Sigmoid colon (tissue), 7 donors: ENCODE results near the gene ATP1B1. TPM values are rescaled to one million over a fixed set of nuclear protein-coding genes. Genes with fewer than 3 reads are reported as not detected.
A peak's percentile ranks its signal among the peaks of the same experiment; 100 is the strongest.

Experiments used
- DNase-seq: peaks from one replicate; pipeline ENCODE4 v3.0.0-alpha.2; 2019
- H3K27ac ChIP-seq, 4 donors: fragments of 200-600 bp; sonication (generic); one replicate each; pipeline ENCODE4 v1.5.1; 2016 to 2019; ENCODE audit warnings: mild to moderate bottlenecking in 1 of 4
- H3K27me3 ChIP-seq, 3 donors: fragments of 200-600 bp; sonication (generic); one replicate each; pipeline ENCODE4 v1.5.1; 2019; ENCODE audit warnings: mild to moderate bottlenecking in 1 of 3
- H3K36me3 ChIP-seq, 4 donors: fragments of 200-600 bp; sonication (generic); one replicate each; pipeline ENCODE4 v1.5.1; 2016 to 2019
- H3K4me1 ChIP-seq, 4 donors: fragments of 200-600 bp; sonication (generic); one replicate each; pipeline ENCODE4 v1.5.1; 2017 to 2019
- H3K4me3 ChIP-seq, 4 donors: fragments of 200-600 bp; sonication (generic); one replicate each; pipeline ENCODE4 v1.5.1; 2017 to 2019; ENCODE audit warnings: mild to moderate bottlenecking in 2 of 4, moderate library complexity in 1 of 4
- H3K9me3 ChIP-seq, 4 donors: fragments of 200-600 bp in 3 of 4; sonication (generic) in 3 of 4; one replicate each; pipeline versions ENCODE4 v1.5.1 to v1.6.1; 2013 to 2019
- EP300 ChIP-seq, 4 donors: sonication (generic); formaldehyde crosslinking; IDR thresholded peaks; one replicate each; pipeline ENCODE4 v1.6.1; 2017; ENCODE audit warnings: antibody characterized with exemption in 4 of 4
- POLR2A ChIP-seq, 2 donors: fragments of 450-650 bp; IDR thresholded peaks; one replicate each; pipeline ENCODE4 v1.6.1; 2016; ENCODE audit warnings: antibody characterized with exemption in 2 of 2, mild to moderate bottlenecking in 2 of 2, moderate library complexity in 2 of 2
- POLR2AphosphoS5 ChIP-seq, 4 donors: sonication (generic); formaldehyde crosslinking; IDR thresholded peaks; one replicate each; pipeline ENCODE4 v1.6.1; 2017; ENCODE audit warnings: antibody characterized with exemption in 4 of 4
- WGBS, 2 donors: extraction: QIAGEN DNeasy Blood & Tissue Kit; methylation state at CpG; one replicate each; pipeline ENCODE4 v1.1.7; 2013; 5-methylcytosine and 5-hydroxymethylcytosine counted together
- intact Hi-C: fragments of 100-400 bp; cut with DNase I; formaldehyde crosslinking; loops from one replicate; pipeline ENCODE4 v1.15.1; 2023
- polyA plus RNA-seq, 3 donors: library from polyadenylated mRNA; stranded (reverse); fragments of 200-250 nt; gene quantifications; one replicate each; pipeline ENCODE4 v1.2.3, GENCODE V29; 2013
- total RNA-seq, 4 donors: library from RNA; depleted of rRNA; stranded (reverse); fragments of >200 nt; gene quantifications; one replicate each; pipeline ENCODE4 v1.1.0, GENCODE V29; 2016
- TF ChIP-seq, protein P1 (sequence below), 4 experiments: fragments of 450-650 bp in 3 of 4; fragments of 200-600 bp in 1 of 4; IDR thresholded peaks; one replicate each; pipeline ENCODE4 v1.5.1; 2016 to 2019; ENCODE audit warnings: antibody characterized with exemption in 4 of 4, mild to moderate bottlenecking in 3 of 4, moderate library complexity in 2 of 4
- donor health status: healthy with polysubstance abuse.
- donor health status: Bipolar disorder and iron deficiency.
- donor health status: healthy.

The ATP1B1 gene
- total and polyA plus RNA-seq, 7 donors, result 54.7 to 259 (median 102) TPM

DNA sequence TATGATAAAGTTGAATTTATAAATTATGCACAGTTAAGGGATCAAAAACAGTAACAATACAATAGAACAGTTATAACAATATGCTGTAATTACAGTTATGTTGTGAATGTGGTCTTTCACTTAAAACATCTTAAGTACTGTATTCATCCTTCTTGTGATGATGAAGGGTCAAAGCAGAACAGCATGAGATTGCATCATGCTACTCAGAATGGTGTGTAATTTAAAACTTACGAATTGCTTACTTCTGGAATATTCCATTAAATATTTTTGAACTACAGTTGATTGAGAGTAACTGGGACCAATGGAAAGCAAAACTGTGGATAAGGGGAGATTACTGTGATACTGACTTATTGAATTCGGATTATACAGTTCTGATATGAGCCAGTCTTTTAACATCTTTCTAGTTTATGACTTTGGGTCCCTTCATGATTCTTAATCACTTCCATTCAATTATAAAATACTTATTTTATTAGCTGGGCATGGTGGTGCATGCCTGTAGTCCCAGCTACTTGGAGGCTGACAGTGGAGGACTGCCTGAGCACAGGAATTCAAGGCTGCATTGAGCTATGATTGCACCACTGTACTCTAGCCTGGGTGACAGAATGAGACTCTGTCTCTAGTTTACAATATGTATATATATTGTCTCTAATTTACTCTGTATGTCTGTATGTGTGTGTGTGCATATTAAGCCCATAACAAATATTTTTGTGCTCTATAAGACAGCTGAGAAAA is 43.2 kb downstream of the ATP1B1 start:
- Histone ChIP-seq H3K27me3 (no peaks in the 10 kb centered on the region), H3K9me3 (no peaks in the 10 kb centered on the region), H3K4me3 (no peak overlapping the region), H3K27ac (no peak overlapping the region), H3K36me3 (no peaks in the 10 kb centered on the region), H3K4me1 (peaks cover 0 to 4% (median 0%) of the 10 kb centered on the region in 4 donors)
- intact Hi-C loops, result no loop called here
- WGBS, 2 donors, result 71 to 89% methylated on average over 2 of the region's 2 CpGs
- TF ChIP-seq POLR2A (IDR thresholded peaks at IDR 0.05), result no peak
- TF ChIP-seq, protein P1, sequence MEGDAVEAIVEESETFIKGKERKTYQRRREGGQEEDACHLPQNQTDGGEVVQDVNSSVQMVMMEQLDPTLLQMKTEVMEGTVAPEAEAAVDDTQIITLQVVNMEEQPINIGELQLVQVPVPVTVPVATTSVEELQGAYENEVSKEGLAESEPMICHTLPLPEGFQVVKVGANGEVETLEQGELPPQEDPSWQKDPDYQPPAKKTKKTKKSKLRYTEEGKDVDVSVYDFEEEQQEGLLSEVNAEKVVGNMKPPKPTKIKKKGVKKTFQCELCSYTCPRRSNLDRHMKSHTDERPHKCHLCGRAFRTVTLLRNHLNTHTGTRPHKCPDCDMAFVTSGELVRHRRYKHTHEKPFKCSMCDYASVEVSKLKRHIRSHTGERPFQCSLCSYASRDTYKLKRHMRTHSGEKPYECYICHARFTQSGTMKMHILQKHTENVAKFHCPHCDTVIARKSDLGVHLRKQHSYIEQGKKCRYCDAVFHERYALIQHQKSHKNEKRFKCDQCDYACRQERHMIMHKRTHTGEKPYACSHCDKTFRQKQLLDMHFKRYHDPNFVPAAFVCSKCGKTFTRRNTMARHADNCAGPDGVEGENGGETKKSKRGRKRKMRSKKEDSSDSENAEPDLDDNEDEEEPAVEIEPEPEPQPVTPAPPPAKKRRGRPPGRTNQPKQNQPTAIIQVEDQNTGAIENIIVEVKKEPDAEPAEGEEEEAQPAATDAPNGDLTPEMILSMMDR (IDR thresholded peaks at IDR 0.05), result no peak
- no peak for TF ChIP-seq EP300 (IDR thresholded peaks at IDR 0.05)
- no peak for TF ChIP-seq POLR2AphosphoS5 (IDR thresholded peaks at IDR 0.05)
- DNase-seq, result no peak

DNA sequence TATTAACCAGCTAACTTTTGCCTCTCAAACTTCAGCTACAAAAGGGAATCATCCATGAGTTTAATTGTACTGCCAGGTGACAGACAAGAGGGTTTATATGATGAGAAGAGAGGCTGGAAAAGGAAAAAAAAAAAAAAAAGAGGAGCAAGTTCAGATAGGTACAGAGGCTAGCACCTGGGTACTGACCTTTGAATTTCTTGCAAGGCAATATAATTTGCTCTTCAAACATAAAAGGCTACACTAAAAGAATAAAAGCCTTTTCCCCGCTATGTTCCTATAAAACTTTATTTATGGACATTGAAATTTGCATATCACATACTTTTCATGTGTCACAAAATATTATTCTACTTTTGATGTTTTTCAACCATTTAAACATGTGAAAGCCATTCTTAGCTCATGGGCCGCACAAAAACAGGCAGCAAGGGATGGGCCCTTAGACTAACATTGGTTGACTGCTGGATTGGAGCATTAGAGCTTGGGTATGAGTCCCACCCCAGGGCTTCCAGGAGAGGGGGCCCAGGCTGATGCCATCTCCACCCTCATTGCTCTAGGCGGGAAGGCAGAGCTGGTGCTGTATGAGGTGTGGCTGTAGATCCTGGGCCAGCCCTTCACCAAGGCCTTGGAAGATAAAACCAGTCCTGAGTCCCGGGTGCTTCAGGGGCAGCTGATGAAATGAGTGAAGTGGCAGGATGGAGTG is 44.3 kb downstream of the ATP1B1 start:
- no peak overlapping the region for H3K4me3 ChIP-seq
- no peaks in the 10 kb centered on the region for H3K27me3 ChIP-seq
- H3K36me3 ChIP-seq, result no peaks in the 10 kb centered on the region
- H3K9me3 ChIP-seq, result no peaks in the 10 kb centered on the region
- 19 to 68% methylated on average over 4 of the region's 4 CpGs for WGBS, 2 donors
- H3K4me1 ChIP-seq, result peaks cover 0 to 6% (median 2%) of the 10 kb centered on the region in 4 donors
- no peak for DNase-seq
- intact Hi-C loops, result no loop called here
- H3K27ac ChIP-seq, result no peak overlapping the region
- TF ChIP-seq POLR2AphosphoS5 (IDR thresholded peaks at IDR 0.05) (no peak), POLR2A (IDR thresholded peaks at IDR 0.05) (no peak), EP300 (IDR thresholded peaks at IDR 0.05) (no peak)
- TF ChIP-seq, protein P1 (IDR thresholded peaks at IDR 0.05), result no peak

DNA sequence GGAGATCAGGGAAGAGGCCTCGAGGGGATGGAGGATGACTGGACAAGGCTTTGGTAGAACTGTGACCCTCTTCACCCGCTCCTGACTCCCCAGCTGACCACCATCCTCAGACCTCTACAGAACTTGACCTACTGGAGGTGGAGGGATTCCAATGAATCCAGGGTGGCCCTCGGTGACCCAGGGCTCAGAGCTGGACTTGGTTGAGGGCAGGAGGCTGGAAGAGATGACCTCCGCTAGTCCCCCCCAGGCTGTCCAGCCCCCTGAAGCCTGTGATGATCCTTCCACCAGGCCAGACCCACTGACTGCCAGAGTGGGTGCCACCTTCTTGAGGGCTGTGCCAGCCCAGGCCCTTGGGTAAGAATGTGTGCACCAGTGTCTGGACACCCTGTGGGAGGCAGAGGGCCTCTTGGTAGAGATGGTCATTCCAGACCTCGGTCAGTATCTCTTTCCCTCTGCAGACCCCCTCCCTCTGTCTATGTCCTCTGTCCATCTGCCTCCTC is 44.9 kb downstream of the ATP1B1 start:
- H3K27ac ChIP-seq, result no peak overlapping the region

DNA sequence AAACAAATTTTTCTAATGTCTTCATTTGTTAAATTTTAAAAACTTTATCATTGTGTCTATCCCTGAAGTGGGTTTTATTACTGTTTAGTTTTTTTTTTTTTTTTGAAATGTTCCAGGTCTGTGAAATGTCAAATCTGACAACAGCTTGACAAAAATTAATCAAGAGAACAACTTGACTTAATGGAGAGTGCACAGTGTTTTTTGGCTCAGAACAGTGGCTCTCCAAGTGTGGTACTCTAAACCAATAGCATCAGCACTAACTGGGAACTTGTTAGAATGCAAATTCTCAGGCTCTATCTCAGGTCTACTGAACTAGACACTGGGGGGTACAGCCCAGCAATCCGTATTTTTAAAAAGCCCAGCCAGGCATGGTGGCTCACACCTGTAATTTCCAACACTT is 49.2 kb downstream of the ATP1B1 start:
- intact Hi-C loops, result no loop called here
- 87 to 90% methylated on average over 1 of the region's 1 CpG for WGBS, 2 donors
- no peak overlapping the region for H3K4me3 ChIP-seq
- DNase-seq, result no peak
- H3K27ac ChIP-seq, result peak overlapping the region in 1 of 4 donors; percentile 38
- H3K9me3 ChIP-seq, result no peaks in the 10 kb centered on the region
- no peak for TF ChIP-seq EP300 (IDR thresholded peaks at IDR 0.05)
- peak; percentile 45 to 75 (median 62) for TF ChIP-seq POLR2AphosphoS5 (IDR thresholded peaks at IDR 0.05)
- H3K4me1 ChIP-seq, result peaks cover 0 to 28% (median 16%) of the 10 kb centered on the region in 4 donors
- no peaks in the 10 kb centered on the region for H3K27me3 ChIP-seq
- H3K36me3 ChIP-seq, result no peaks in the 10 kb centered on the region

More for the DNA sequence above, 44.9 kb downstream of the ATP1B1 start:
- no peak for TF ChIP-seq EP300 (IDR thresholded peaks at IDR 0.05)
- peaks cover 0 to 12% (median 2%) of the 10 kb centered on the region in 4 donors for H3K4me1 ChIP-seq
- intact Hi-C loops, result no loop called here
- no peaks in the 10 kb centered on the region for H3K27me3 ChIP-seq
- H3K4me3 ChIP-seq, result no peak overlapping the region
- H3K36me3 ChIP-seq, result no peaks in the 10 kb centered on the region
- DNase-seq, result no peak
- WGBS, 2 donors, result 82 to 91% methylated on average over 5 of the region's 5 CpGs
- no peaks in the 10 kb centered on the region for H3K9me3 ChIP-seq

DNA sequence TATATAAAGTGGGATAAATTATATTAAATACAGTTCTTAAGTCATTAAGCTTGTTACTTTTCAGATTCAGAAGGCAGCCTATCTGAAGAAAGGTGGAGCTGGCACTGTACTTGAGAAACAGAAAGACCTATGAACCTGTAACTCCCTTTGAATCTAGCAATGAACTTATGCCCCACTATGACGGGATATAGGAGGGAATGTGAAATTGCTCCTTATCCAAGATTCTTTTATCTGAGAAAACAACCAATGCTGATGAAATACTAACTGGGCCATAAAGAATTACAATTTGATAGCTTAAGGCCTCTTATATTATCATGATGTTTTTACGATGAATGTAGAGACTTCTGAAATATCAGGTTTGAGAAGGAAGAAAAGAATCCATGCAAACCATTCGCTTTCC is 50.1 kb downstream of the ATP1B1 start:
- no peak for DNase-seq
- Histone ChIP-seq H3K4me3 (no peak overlapping the region), H3K27ac (peak overlapping the region in 1 of 4 donors; percentile 36), H3K27me3 (no peaks in the 10 kb centered on the region), H3K36me3 (no peaks in the 10 kb centered on the region), H3K4me1 (peaks cover 0 to 37% (median 25%) of the 10 kb centered on the region in 4 donors), H3K9me3 (no peaks in the 10 kb centered on the region)
- 18 to 61% methylated on average over 3 of the region's 3 CpGs for WGBS, 2 donors
- TF ChIP-seq POLR2AphosphoS5 (IDR thresholded peaks at IDR 0.05) (no peak), EP300 (IDR thresholded peaks at IDR 0.05) (no peak), POLR2A (IDR thresholded peaks at IDR 0.05) (no peak)
- TF ChIP-seq, protein P1 (IDR thresholded peaks at IDR 0.05), result no peak
- intact Hi-C loops, result no loop called here
